ENCODE data around the gene ACVRL1.

ACVRL1 gene

GRCh38 chr12:51944608-51945233 is 37.4 kb downstream of the ACVRL1 start:
- DNase-seq, result no peak

DNA sequence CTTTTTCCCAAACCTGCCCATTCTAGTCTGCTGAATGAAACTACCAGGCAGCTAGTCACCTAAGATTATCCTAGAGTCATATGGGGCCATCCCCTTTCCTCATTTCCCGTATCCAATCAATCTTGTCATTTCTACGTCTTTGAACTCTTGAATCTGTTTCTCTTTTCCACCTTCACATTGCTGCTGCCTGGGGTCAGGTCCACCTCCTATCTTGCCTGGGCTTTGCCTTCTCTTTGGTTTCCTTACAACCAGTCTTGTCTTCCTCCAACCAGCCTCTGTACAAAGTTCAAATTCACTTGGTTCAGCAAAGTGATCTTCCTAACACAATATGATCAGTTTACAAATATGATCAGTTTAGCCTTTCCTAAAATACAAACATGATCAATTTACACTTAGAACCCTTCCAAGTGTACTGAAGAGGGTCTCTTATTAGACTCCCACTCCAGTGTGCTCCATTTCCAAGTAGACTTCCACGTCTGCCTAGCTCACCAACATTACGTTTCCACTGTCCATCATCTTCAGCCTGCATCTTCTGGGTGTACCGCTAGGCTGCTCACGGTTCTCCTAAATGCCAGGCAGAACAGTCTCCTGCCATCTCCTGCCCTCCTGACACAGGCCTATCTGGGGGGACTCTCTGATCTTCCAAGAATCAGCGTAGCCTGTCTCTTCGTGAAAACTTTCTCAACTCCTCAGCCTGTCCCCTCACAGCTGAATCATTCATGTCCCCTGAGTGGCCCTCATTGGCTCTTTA is 40.1 kb downstream of the ACVRL1 start:
- DNase-seq, result no peak

- no peak for DNase-seq
Measured at GRCh38 chr12:51948066-51948465, 40.8 kb downstream of the ACVRL1 start.

DNA sequence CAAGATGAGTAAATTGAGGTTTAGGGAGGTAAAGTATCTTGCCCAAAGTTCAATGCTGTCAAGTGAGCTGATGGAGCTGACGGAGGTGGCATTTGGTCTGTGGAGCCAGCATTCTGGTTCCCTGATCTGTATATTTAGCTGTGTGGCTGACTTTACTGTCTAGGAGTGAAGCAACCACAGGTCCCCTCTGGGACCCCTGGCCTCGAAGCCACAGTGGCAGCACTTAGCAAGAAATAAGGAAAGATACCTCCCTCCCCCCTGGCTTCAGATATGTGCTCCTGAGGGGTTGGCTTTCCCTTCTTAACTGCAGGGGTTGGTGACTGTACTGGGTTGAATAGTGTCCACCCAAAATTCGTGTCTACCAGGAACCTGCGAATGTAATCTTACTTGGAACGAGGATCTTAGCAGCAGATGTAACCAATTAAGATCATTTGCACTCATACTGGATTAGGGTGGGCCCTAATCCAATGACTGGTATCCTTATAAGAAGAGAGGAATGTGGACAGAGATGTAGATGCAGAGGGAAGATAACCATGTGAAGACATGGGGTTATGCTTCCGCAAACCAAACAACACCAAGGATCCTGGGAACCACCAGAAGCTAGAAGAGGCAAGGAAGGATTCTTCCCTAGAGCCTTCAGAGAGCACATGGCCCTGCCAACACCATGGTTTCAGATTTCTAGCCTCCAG is 42.2 kb downstream of the ACVRL1 start:
- DNase-seq, result no peak

DNA sequence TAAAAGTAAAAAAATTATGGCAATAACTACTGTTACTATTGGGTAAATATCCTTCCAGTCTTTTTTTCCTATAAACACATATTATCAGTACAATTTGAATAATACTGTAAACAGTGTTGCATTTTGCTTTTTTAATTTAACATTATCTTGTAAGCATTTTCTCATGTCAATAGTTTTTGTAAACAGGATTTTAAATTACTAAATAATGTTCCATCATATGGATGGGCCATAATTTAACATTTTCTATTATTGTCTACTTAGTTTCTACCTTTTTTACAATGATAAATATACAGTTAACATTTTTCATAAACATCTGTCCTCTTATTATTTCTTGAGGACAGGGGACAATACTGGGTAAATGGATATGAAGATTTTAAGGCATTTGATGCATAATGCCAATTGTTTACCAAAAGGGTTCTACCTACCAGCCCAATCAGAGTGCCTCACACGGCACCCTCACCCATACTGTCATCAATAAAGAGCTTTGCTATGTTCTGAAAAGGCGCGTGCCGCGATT is 43.4 kb downstream of the ACVRL1 start:
- no peak for DNase-seq

DNA sequence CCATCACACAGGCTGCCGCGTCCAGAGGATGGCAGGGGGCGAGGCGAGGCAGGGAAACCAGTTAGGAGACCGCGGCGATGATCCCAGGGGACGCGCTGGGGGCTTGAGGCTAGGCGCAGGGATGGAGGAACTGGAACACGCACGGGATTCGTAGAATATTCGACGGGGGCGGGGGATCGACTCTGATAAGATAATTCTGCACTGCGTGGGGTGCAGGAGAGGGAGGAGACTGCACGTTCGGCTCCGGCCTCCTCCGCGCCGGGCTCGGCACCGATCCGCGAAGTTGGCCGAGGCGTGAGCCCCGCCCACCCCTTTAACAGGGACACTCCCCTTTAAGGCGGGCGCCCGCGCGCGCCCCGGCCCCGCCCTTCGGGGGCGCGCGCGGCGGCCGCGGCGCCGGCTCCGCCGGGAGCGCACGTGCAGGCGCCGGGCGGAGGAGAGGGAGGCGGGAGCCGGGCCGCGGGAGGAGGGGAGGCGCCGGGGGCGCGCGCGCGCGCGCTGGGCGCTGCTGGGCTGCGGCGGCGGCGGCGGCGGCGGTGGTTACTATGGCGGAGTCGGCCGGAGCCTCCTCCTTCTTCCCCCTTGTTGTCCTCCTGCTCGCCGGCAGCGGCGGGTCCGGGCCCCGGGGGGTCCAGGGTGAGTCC is 44.0 kb downstream of the ACVRL1 start, which contains the start of gene ACVR1B:
Gene ACVR1B (plus strand): TSS at position 501 of the 644 bp plus-strand sequence. CDS start 45 bp downstream, at position 546.
- DNase-seq, result peak; percentile 90 to 96 (median 95)

- peak in 2 of 3 experiments; percentile 69 to 74 for DNase-seq
Measured at GRCh38 chr12:51951843-51952722, 44.8 kb downstream of the ACVRL1 start.

DNA sequence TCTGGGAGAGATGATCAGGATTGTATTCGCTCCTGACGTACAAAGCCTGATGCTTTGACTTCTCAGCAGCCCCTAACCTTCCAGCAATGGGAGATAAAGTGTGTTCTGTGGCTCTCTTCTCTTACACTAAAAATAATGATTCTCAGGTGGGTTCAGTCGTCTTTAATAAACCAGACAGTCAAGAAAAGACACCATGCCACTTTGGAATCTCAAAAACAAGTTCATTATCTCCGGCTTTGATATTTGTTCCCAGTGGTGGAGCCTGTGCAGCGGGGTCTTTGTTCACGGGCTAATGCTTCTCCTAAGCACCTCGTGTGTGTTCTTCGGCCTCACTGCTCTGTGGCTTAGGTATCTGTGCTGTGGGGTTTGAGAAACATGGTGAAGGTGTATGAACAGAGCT is 45.8 kb downstream of the ACVRL1 start:
- DNase-seq, result peak in 1 of 3 experiments; percentile 29

- DNase-seq, result no peak
Measured at GRCh38 chr12:51953864-51954263, 46.6 kb downstream of the ACVRL1 start.

DNA sequence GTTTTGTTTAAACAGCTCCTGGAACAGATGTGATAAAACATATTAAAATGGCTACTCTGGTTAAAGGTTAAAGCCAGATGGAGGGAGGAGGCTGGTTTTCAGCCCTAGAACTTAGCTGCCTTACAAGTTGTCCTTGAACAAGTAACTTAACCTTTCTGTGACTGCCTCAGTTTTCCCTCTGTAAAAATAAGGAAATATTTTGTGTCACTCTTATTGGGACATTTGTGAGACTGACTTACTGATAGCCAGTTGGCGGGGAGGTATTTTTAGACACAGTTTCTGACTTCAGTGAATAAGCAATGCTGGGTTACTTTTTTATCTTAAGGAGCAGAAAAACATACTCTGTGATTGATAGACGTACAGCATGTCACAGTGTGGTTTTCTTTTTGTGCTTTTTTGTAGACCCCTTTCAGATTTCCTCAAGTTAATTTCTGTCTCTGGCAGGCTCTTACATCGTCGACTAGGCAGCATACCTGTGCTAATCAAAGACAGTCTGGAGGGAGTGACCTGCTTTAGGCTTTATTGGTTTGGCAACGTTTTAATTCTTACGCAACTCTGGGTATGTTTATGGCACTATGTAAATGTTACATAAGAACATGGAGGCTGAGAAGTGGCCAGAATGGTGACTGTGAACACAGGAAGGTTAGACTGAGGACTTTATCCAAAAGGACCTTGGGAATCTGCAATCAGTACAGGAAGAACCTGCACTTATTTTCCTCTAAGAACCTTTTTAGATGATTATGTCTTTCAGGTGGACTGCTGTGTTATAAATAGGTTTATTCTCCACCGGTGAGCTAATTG is 47.5 kb downstream of the ACVRL1 start:
- peak in 2 of 3 experiments; percentile 13 to 44 for DNase-seq

DNA sequence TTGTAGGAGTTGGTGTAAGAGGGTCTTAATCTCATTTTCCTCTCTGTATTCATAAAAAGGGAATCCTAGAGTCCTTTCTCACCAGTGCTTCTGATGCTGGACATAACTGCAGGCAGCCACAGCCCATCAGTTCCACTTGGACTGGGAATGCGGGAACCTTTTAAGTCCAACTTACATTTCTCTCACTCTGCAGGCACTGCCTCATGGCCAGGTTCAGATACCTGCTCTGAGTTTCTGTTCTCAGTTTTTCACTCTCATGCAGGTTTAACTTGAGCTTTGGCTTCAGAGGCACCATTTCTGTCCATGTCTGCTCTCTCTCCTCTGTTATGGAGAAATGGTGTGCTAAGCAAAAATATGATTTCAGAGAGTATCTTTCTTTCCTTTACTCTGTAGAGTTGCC is 48.4 kb downstream of the ACVRL1 start:
- no peak for DNase-seq

DNA sequence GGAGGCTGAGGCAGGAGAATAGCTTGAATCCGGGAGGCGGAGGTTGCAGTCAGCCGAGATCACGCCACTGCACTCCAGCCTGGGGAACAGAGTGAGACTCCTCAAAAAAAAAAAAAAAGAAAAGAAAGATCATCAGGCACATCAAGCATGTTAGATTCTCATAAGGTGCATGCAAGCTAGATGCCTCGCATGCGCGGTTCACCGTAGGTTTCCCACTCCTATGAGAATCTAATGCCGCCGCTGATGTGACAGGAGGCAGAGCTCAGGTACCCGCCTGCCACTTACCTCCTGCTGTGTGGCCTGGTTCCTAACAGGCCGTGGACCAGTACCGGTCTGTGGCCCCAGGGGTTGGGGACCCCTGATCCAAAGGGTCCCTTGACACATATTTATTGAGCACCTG is 51.2 kb downstream of the ACVRL1 start:
- no peak for DNase-seq

- no peak for DNase-seq
Measured at GRCh38 chr12:51959211-51959610, 51.9 kb downstream of the ACVRL1 start.

DNA sequence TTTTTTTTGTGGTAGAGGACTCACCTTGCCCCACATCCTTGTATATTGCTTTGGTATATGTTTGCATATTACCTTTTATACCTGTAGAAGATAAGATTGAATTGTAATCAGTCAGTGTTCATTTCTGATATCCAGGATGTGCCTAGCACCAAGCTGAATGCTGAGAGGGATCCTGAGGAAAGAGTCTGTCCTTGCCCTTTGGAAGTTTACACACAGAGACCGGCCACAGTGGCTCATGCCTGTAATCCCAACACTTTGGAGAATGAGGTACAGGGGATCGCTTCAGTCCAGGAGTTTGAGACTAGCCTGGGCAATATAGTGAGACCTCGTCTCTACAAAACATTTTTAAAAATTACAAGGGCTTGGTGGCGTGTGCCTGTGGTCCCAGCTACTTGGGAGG is 52.6 kb downstream of the ACVRL1 start:
- no peak for DNase-seq

GRCh38 chr12:51960488-51960887 is 53.2 kb downstream of the ACVRL1 start:
- no peak for DNase-seq

DNA sequence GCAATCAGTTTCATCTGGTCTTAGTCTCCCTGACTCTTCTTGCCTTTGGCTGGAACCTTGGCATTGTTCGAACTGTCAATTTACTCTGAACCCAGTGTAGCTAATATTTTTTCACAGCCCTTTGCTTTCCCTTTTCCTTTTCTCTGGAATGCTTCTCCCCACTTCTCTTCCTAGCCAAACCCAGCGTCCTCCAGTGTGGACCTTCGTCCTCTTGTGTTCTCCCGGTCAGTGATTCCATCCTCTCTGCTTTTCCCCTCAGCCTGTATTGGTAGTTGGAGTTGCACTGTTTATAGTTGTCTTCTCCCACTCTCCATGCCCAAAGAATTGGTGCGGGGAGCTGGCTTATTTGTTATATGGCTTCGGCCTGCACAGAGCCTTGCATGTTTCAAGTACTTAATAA is 53.6 kb downstream of the ACVRL1 start:
- no peak for DNase-seq

DNA sequence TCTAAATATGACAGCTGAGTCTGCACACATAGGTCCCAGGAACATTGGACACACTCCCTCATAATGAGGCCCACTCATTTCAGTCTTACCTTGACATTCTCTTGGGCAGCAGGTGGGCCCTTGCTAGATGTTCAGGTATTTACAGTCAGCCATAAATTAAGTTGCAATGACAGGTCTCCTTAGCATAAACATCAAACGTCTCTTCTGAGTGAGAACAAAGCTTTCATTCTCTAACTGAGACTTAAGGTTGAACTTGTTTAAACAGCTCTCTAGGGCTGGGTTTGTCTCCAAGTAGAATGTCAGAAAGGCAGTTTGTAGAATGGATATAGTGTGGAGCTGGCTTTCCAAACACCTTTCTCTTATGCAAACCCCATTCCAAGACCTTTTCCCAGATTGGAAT is 54.5 kb downstream of the ACVRL1 start:
- peak in 1 of 3 experiments; percentile 41 for DNase-seq

DNA sequence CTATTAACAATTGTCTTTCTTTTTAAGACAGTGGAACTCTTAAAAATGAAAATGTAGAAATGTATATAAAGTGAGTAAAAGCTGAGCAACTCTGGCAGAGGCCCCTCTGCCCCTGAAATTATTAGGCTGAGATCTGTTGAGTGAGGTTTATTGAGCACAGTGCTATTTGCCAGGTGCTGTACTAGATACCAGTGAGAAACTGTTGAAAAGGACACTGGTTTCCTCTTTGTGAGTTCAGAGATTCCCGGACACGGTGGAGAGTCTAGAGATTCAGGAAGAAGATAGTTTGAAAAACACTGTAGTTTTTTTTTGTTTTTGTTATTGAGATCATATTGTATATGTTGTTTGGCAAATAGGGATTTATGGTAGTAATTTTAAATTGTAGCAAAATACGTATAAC is 55.4 kb downstream of the ACVRL1 start:
- no peak for DNase-seq

DNA sequence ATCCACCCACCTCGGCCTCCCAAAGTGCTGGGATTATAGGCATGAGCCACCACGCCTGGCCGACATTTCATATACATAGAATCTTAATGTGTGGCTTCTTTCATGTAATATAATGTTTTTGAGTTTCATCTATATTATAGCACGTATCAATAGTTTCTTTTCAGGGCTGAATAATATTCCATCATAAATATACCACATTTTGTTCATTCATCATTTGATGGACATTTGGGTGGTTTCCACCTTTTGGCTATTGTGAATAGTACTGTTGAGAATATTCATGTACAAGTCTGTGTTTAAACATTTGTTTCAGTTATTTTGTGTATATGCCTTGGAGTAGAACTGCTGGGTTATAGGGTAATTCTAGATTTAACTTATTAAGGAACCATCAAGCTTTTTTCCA is 56.2 kb downstream of the ACVRL1 start:
- no peak for DNase-seq

DNA sequence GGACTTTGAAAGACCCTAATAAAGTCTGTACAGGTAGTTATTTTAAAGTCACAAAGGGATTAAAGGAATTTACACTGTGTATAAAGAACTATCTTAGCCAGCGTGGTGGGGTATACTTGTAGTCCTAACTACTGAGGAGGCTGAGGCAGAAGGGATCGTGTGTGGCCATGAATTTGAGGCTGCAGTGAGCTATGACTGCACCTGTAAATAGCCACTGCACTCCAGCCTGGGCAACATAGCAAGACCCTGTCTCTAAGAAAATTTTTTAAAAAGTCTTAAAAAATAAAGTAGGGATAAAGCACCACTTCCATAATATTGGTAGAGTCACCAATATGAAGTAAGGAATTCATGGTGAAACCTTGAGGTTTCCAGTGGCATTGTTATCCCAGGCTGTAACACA is 62.3 kb downstream of the ACVRL1 start:
- no peak for DNase-seq
